ENCODE results near the gene MAMLD1.

The MAMLD1 gene

GRCh38 chrX:150502091-150502490 lies 139.0 kb downstream of the MAMLD1 start:
- no peak for DNase-seq (ENCODE audit: low spot score)

GRCh38 chrX:150502979-150503897 lies 140.1 kb downstream of the MAMLD1 start:
- DNase-seq (ENCODE audit: low spot score): no peak

- peak; percentile 14 for DNase-seq (ENCODE audit: low spot score)
Observed at GRCh38 chrX:150503898-150504219, 140.7 kb downstream of the MAMLD1 start.

- peak; percentile 28 for DNase-seq (ENCODE audit: low spot score)
Observed at GRCh38 chrX:150504397-150505182, 141.5 kb downstream of the MAMLD1 start.

- DNase-seq (ENCODE audit: low spot score): no peak
Observed at GRCh38 chrX:150506020-150506419, 142.9 kb downstream of the MAMLD1 start.

- DNase-seq (ENCODE audit: low spot score): no peak
Observed at GRCh38 chrX:150506486-150506885, 143.4 kb downstream of the MAMLD1 start.

- peak; percentile 37 for DNase-seq (ENCODE audit: low spot score)
Observed at GRCh38 chrX:150507251-150507856, 144.2 kb downstream of the MAMLD1 start.

GRCh38 chrX:150508018-150508417 lies 144.9 kb downstream of the MAMLD1 start:
- no peak for DNase-seq (ENCODE audit: low spot score)

- DNase-seq (ENCODE audit: low spot score): peak; percentile 51
Observed at GRCh38 chrX:150508451-150509367, 145.6 kb downstream of the MAMLD1 start.

GRCh38 chrX:150509703-150510102 lies 146.6 kb downstream of the MAMLD1 start:
- DNase-seq (ENCODE audit: low spot score): no peak

GRCh38 chrX:150512461-150512901 lies 149.4 kb downstream of the MAMLD1 start:
- no peak for DNase-seq (ENCODE audit: low spot score)

- no peak for DNase-seq (ENCODE audit: low spot score)
Observed at GRCh38 chrX:150513544-150513943, 150.4 kb downstream of the MAMLD1 start.

GRCh38 chrX:150514462-150514861 lies 151.3 kb downstream of the MAMLD1 start:
- no peak for DNase-seq (ENCODE audit: low spot score)

- DNase-seq (ENCODE audit: low spot score): no peak
Observed at GRCh38 chrX:150515801-150516200, 152.7 kb downstream of the MAMLD1 start.

- peak; percentile 61 for DNase-seq (ENCODE audit: low spot score)
Observed at GRCh38 chrX:150517303-150517910, 154.3 kb downstream of the MAMLD1 start.

- DNase-seq (ENCODE audit: low spot score): no peak
Observed at GRCh38 chrX:150522494-150522893, 159.4 kb downstream of the MAMLD1 start.

GRCh38 chrX:150525061-150525919 lies 162.2 kb downstream of the MAMLD1 start:
- no peak for DNase-seq (ENCODE audit: low spot score)

- DNase-seq (ENCODE audit: low spot score): no peak
Observed at GRCh38 chrX:150526692-150527091, 163.6 kb downstream of the MAMLD1 start.

- no peak for DNase-seq (ENCODE audit: low spot score)
Observed at GRCh38 chrX:150527108-150527507, 164.0 kb downstream of the MAMLD1 start.

GRCh38 chrX:150529587-150529986 lies 166.5 kb downstream of the MAMLD1 start:
- no peak for DNase-seq (ENCODE audit: low spot score)
